Tibial nerve (tissue), 4 donors: ENCODE measurements around the gene TTC1.

Experiments
- EP300 ChIP-seq, 2 donors: sonication (generic); formaldehyde crosslinking; IDR thresholded peaks; one replicate each; pipeline ENCODE4 v1.6.1; 2017; ENCODE audit warnings: antibody characterized with exemption in 2 of 2, mild to moderate bottlenecking in 1 of 2
- POLR2A ChIP-seq, 2 donors: fragments of 450-650 bp; IDR thresholded peaks; one replicate each; pipeline ENCODE4 v1.6.1; 2017; ENCODE audit warnings: antibody characterized with exemption in 2 of 2, mild to moderate bottlenecking in 2 of 2, moderate library complexity in 2 of 2
- TF ChIP-seq, protein P1 (sequence below), 5 experiments: fragments of 200-600 bp in 3 of 5; fragments of 450-650 bp in 2 of 5; sonication (generic) in 3 of 5; IDR thresholded peaks; one replicate each; pipeline ENCODE4 v1.5.1; 2016 to 2019; ENCODE audit warnings: antibody characterized with exemption in 5 of 5, mild to moderate bottlenecking in 3 of 5, moderate library complexity in 2 of 5

GRCh38 chr5:159995907-159996306, 13.0 kb upstream of the TTC1 start:
- TF ChIP-seq, protein P1, sequence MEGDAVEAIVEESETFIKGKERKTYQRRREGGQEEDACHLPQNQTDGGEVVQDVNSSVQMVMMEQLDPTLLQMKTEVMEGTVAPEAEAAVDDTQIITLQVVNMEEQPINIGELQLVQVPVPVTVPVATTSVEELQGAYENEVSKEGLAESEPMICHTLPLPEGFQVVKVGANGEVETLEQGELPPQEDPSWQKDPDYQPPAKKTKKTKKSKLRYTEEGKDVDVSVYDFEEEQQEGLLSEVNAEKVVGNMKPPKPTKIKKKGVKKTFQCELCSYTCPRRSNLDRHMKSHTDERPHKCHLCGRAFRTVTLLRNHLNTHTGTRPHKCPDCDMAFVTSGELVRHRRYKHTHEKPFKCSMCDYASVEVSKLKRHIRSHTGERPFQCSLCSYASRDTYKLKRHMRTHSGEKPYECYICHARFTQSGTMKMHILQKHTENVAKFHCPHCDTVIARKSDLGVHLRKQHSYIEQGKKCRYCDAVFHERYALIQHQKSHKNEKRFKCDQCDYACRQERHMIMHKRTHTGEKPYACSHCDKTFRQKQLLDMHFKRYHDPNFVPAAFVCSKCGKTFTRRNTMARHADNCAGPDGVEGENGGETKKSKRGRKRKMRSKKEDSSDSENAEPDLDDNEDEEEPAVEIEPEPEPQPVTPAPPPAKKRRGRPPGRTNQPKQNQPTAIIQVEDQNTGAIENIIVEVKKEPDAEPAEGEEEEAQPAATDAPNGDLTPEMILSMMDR (IDR thresholded peaks at IDR 0.05), result no peak
- TF ChIP-seq POLR2A (IDR thresholded peaks at IDR 0.05) (no peak), EP300 (IDR thresholded peaks at IDR 0.05) (no peak)
